Measurements from ENCODE around the gene MAP4K5. TPM values are rescaled to one million over a fixed set of nuclear protein-coding genes. Genes with fewer than 3 reads are reported as not detected.

Gene MAP4K5
- total RNA-seq, 1 experiment from 2014 or later, result 33.1 TPM

GRCh38 chr14:50383618-50384225 is 148.6 kb downstream of the MAP4K5 start:
- no peak for DNase-seq (ENCODE audit: low read depth, low spot score)
- no peak for ATAC-seq
- in situ Hi-C loops (cut with HindIII; ENCODE audit: low pct_unique_long_range_greater_than_20kb, low sequenced_read_pairs), result no loop called here

DNA sequence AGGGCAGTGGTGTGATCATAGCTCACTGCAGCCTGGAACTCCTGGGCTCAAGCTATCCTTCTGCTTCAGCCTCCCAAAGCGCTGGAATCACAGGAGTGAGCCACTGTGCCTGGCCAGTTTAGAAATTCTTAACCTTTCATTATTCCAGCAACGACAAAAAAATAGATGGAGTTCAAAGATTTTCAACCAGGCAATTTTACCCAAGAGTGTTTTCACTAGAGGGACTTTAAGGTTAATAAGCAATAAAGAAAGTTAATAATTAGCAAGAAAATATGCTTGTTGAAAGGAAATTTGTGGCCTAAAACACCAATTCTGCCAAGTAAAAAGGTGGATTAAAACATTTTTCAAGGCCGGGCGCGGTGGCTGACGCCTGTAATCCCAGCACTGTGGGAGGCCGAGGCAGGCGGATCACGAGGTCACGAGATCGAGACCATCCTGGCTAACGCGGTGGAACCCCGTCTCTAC is 150.5 kb downstream of the MAP4K5 start:
- intact Hi-C loops (cut with micrococcal nuclease; ENCODE audit: unreplicated experiment), result no loop called here
- in situ Hi-C loops (cut with HindIII; ENCODE audit: low pct_unique_long_range_greater_than_20kb, low sequenced_read_pairs), result no loop called here
- ChIA-PET POLR2A (interaction anchor here (0.7 kb wide), 1 partner anchor 18 kb away, joined by 3 read pairs; no protein-coding TSS in a partner anchor), CTCF (no interaction called here)
- Histone ChIP-seq H3K27ac (ENCODE audit: low read length) (no peak overlapping the region), H3K4me1 (ENCODE audit: control insufficient read depth, insufficient read depth, low read length) (no peaks in the 10 kb centered on the region), H3K27me3 (ENCODE audit: control insufficient read depth, insufficient read depth, low read length) (no peaks in the 10 kb centered on the region), H3K36me3 (ENCODE audit: control insufficient read depth, insufficient read depth, low read length) (no peaks in the 10 kb centered on the region), H3K9me3 (ENCODE audit: control insufficient read depth, insufficient read depth, low read depth, low read length) (no peaks in the 10 kb centered on the region), H3K4me3 (ENCODE audit: low read depth in 2 of 2, low read length in 2 of 2) (no peak overlapping the region)
- no peak for ATAC-seq
- DNase-seq (ENCODE audit: low read depth, low spot score), result no peak
- TF ChIP-seq, protein P1, sequence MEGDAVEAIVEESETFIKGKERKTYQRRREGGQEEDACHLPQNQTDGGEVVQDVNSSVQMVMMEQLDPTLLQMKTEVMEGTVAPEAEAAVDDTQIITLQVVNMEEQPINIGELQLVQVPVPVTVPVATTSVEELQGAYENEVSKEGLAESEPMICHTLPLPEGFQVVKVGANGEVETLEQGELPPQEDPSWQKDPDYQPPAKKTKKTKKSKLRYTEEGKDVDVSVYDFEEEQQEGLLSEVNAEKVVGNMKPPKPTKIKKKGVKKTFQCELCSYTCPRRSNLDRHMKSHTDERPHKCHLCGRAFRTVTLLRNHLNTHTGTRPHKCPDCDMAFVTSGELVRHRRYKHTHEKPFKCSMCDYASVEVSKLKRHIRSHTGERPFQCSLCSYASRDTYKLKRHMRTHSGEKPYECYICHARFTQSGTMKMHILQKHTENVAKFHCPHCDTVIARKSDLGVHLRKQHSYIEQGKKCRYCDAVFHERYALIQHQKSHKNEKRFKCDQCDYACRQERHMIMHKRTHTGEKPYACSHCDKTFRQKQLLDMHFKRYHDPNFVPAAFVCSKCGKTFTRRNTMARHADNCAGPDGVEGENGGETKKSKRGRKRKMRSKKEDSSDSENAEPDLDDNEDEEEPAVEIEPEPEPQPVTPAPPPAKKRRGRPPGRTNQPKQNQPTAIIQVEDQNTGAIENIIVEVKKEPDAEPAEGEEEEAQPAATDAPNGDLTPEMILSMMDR (IDR thresholded peaks at IDR 0.05), result no peak
- TF ChIP-seq TCF7L2 (IDR thresholded peaks at IDR 0.05; ENCODE audit: low read depth, low read length) (no peak), SIN3A (IDR thresholded peaks at IDR 0.05; ENCODE audit: borderline replicate concordance, insufficient read depth, low read depth, low read length) (no peak), POLR2AphosphoS5 (IDR thresholded peaks at IDR 0.05; ENCODE audit: low read depth, low read length) (no peak)
- TF ChIP-seq, protein P2, sequence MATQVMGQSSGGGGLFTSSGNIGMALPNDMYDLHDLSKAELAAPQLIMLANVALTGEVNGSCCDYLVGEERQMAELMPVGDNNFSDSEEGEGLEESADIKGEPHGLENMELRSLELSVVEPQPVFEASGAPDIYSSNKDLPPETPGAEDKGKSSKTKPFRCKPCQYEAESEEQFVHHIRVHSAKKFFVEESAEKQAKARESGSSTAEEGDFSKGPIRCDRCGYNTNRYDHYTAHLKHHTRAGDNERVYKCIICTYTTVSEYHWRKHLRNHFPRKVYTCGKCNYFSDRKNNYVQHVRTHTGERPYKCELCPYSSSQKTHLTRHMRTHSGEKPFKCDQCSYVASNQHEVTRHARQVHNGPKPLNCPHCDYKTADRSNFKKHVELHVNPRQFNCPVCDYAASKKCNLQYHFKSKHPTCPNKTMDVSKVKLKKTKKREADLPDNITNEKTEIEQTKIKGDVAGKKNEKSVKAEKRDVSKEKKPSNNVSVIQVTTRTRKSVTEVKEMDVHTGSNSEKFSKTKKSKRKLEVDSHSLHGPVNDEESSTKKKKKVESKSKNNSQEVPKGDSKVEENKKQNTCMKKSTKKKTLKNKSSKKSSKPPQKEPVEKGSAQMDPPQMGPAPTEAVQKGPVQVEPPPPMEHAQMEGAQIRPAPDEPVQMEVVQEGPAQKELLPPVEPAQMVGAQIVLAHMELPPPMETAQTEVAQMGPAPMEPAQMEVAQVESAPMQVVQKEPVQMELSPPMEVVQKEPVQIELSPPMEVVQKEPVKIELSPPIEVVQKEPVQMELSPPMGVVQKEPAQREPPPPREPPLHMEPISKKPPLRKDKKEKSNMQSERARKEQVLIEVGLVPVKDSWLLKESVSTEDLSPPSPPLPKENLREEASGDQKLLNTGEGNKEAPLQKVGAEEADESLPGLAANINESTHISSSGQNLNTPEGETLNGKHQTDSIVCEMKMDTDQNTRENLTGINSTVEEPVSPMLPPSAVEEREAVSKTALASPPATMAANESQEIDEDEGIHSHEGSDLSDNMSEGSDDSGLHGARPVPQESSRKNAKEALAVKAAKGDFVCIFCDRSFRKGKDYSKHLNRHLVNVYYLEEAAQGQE (IDR thresholded peaks at IDR 0.05; ENCODE audit: insufficient read depth in 1 of 2, low read depth in 2 of 2, low read length in 1 of 2), result no peak
- no TSS peak for BruUV-seq (replicated peaks)

More at GRCh38 chr14:50383618-50384225, 148.6 kb downstream of the MAP4K5 start:
- intact Hi-C loops (cut with micrococcal nuclease; ENCODE audit: unreplicated experiment), result no loop called here
- no TSS peak for BruUV-seq (replicated peaks)
- H3K36me3 ChIP-seq (ENCODE audit: control insufficient read depth, insufficient read depth, low read length), result no peaks in the 10 kb centered on the region
- POLR2A ChIA-PET, result no interaction called here
- H3K27me3 ChIP-seq (ENCODE audit: control insufficient read depth, insufficient read depth, low read length), result no peaks in the 10 kb centered on the region
- TF ChIP-seq POLR2AphosphoS5 (IDR thresholded peaks at IDR 0.05; ENCODE audit: low read depth, low read length) (no peak), SIN3A (IDR thresholded peaks at IDR 0.05; ENCODE audit: borderline replicate concordance, insufficient read depth, low read depth, low read length) (no peak), TCF7L2 (IDR thresholded peaks at IDR 0.05; ENCODE audit: low read depth, low read length) (no peak)
- TF ChIP-seq, protein P1 (IDR thresholded peaks at IDR 0.05), result no peak
- TF ChIP-seq, protein P2 (IDR thresholded peaks at IDR 0.05; ENCODE audit: insufficient read depth in 1 of 2, low read depth in 2 of 2, low read length in 1 of 2), result no peak
- H3K27ac ChIP-seq (ENCODE audit: low read length), result no peak overlapping the region
- H3K4me3 ChIP-seq (ENCODE audit: low read depth in 2 of 2, low read length in 2 of 2), result no peak overlapping the region
- H3K4me1 ChIP-seq (ENCODE audit: control insufficient read depth, insufficient read depth, low read length), result no peaks in the 10 kb centered on the region
- CTCF ChIA-PET, result no interaction called here
- H3K9me3 ChIP-seq (ENCODE audit: control insufficient read depth, insufficient read depth, low read depth, low read length), result no peaks in the 10 kb centered on the region

Data from Panc1 (cell line).